HepG2 (cell line): ENCODE data around the gene MORN3. TPM values are rescaled to one million over a fixed set of nuclear protein-coding genes. Genes with fewer than 3 reads are reported as not detected.

Source experiments
- ATAC-seq: fragments of 200-7000 bp; cut with Tn5 transposase; 3 replicates; pipeline ENCODE4 v1.9.1; 2020; ENCODE audit warnings: mild to moderate bottlenecking, moderate library complexity
- BruUV-seq: library from RNA; stranded (reverse); fragments of 400-500 nt; replicated peaks from 2 replicates; lab custom pipeline; 2021; lab: Mats Ljungman, UMichigan
- CTCF ChIA-PET: fragments of 300-600 bp; formaldehyde crosslinking; extraction: SDS; loops from one replicate; lab custom pipeline; 2021; ENCODE audit warnings: low total read pairs, inconsistent platforms, low intra/inter-chr PET ratio; lab: Yijun Ruan, JAX
- POLR2A ChIA-PET: fragments of 350-600 bp; sonication (Branson Sonifier 250); formaldehyde crosslinking; loops from one replicate; lab custom pipeline; 2020; ENCODE audit warnings: antibody characterized with exemption, inconsistent platforms; lab: Yijun Ruan, JAX
- DNase-seq: peaks from one replicate; pipeline ENCODE4 v3.0.0-alpha.2; 2015; ENCODE audit warnings: low spot score
- FAIRE-seq: peaks from 3 replicates; lab custom pipeline; 2011; peaks lifted over from hg19 to GRCh38; lab: Jason Lieb, UNC
- H2AFZ ChIP-seq: one replicate; pipeline ENCODE4 v1.6.1; 2011; ENCODE audit warnings: low read length, inconsistent platforms
- H3K27ac ChIP-seq: fragments of 300-600 bp; 3 replicates; pipeline ENCODE4 v1.8.0; 2011; ENCODE audit warnings: mixed run types, mild to moderate bottlenecking, mixed read lengths, low read length, inconsistent platforms; ENCODE audit not compliant: insufficient read depth; ENCODE audit errors: extremely low read length
- H3K27me3 ChIP-seq, 2 experiments: fragments of 200-600 bp in 1 of 2; 2 replicates in 1 of 2; 3 replicates in 1 of 2; pipeline versions ENCODE4 v1.6.0 to v1.8.0; 2011; ENCODE audit warnings: low read length in 2 of 2, mild to moderate bottlenecking in 2 of 2, moderate library complexity in 2 of 2, inconsistent platforms in 1 of 2; ENCODE audit not compliant: insufficient read depth in 2 of 2, control insufficient read depth in 1 of 2
- H3K36me3 ChIP-seq, 2 experiments: fragments of 200-600 bp in 1 of 2; replicated peaks in 1 of 2; 2 replicates in 1 of 2; 3 replicates in 1 of 2; pipeline versions ENCODE4 v1.5.1 to v1.8.0; 2011; ENCODE audit warnings: low read length in 2 of 2, inconsistent platforms in 1 of 2; ENCODE audit not compliant: insufficient read depth in 2 of 2, control insufficient read depth in 1 of 2
- H3K4me1 ChIP-seq: 2 replicates; pipeline ENCODE4 v1.5.1; 2012; ENCODE audit warnings: low read length, inconsistent platforms; ENCODE audit not compliant: insufficient read depth
- H3K4me2 ChIP-seq: 2 replicates; pipeline ENCODE4 v1.6.0; 2011; ENCODE audit warnings: low read depth, low read length, inconsistent platforms
- H3K4me3 ChIP-seq, 3 experiments: fragments of 200-600 bp in 1 of 3; sonication (generic), shearing (Covaris generic) in 1 of 3; replicated peaks in 1 of 3; 2 replicates each; pipeline ENCODE4 v1.5.1; 2011 to 2016; ENCODE audit warnings: low read length in 3 of 3, inconsistent platforms in 2 of 3, low read depth in 2 of 3, mild to moderate bottlenecking in 2 of 3, control low read depth in 1 of 3, mixed read lengths in 1 of 3; ENCODE audit not compliant: insufficient read depth in 1 of 3
- H3K79me2 ChIP-seq: one replicate; pipeline ENCODE4 v1.6.1; 2011; ENCODE audit warnings: low read length, inconsistent platforms; ENCODE audit not compliant: insufficient read depth
- H3K9ac ChIP-seq: 2 replicates; pipeline ENCODE4 v1.6.0; 2011; ENCODE audit warnings: mild to moderate bottlenecking, low read depth, low read length, inconsistent platforms; ENCODE audit not compliant: insufficient read depth
- H3K9me3 ChIP-seq: 2 replicates; pipeline ENCODE4 v1.5.1; 2012; ENCODE audit warnings: mild to moderate bottlenecking, low read length
- H4K20me1 ChIP-seq: 2 replicates; pipeline ENCODE4 v1.6.0; 2011; ENCODE audit warnings: inconsistent platforms, mild to moderate bottlenecking, low read length, moderate library complexity; ENCODE audit not compliant: insufficient read depth
- CBX1 ChIP-seq: IDR thresholded peaks from one replicate; pipeline ENCODE4 v1.6.1; 2016; ENCODE audit warnings: antibody characterized with exemption, low read depth
- CBX5 ChIP-seq: sonication (generic); formaldehyde crosslinking; IDR thresholded peaks from 2 replicates; pipeline ENCODE4 v1.4.0; 2020; ENCODE audit warnings: missing genetic modification reagents, borderline replicate concordance
- TARDBP ChIP-seq: sonication (generic); formaldehyde crosslinking; IDR thresholded peaks from 2 replicates; pipeline ENCODE4 v1.8.0; 2022; ENCODE audit warnings: mild to moderate bottlenecking, missing genetic modification reagents
- ZNF775 ChIP-seq: sonication (generic); formaldehyde crosslinking; IDR thresholded peaks from 2 replicates; pipeline ENCODE4 v1.4.0; 2020; ENCODE audit warnings: missing genetic modification reagents, mild to moderate bottlenecking, moderate library complexity, borderline replicate concordance
- WGBS: methylation state at CpG from one replicate; pipeline ENCODE4 v1.1.6; 2017; ENCODE audit warnings: low lambda C conversion rate; 5-methylcytosine and 5-hydroxymethylcytosine counted together
- in situ Hi-C: cut with HindIII; loops from 2 replicates; pipeline ENCODE4 v1.10.0; 2017; ENCODE audit warnings: low pct_unique_long_range_greater_than_20kb; ENCODE audit not compliant: extremely low pct_ligation_motif_present
- intact Hi-C: fragments of 100-400 bp; cut with micrococcal nuclease; formaldehyde crosslinking; loops from one replicate; pipeline ENCODE4 v1.10.0; 2022; ENCODE audit not compliant: unreplicated experiment
- polyA plus RNA-seq, 8 experiments: library from polyadenylated mRNA; depleted of rRNA in 3 of 8; stranded (reverse) in 7 of 8; unstranded in 1 of 8; fragments of >200 nt; fragmentation: Illumina TruSeq in 4 of 8; extraction: Trizol in 4 of 8; gene quantifications; 2 replicates each; pipeline versions ENCODE4 v1.2.1 to v1.2.3, GENCODE V29; 2011 to 2016; ENCODE audit warnings: low read depth in 4 of 8, missing spikeins in 1 of 8, mixed read lengths in 1 of 8; ENCODE audit not compliant: insufficient read depth in 1 of 8
- total RNA-seq, 5 experiments: library from RNA; depleted of rRNA; stranded (reverse); fragments of >200 nt; fragmentation: Illumina TruSeq; extraction: Trizol; gene quantifications; 2 replicates each; pipeline ENCODE4 v1.2.3, GENCODE V29; 2016; ENCODE audit warnings: low read depth in 1 of 5
- TF ChIP-seq, protein P1 (sequence below): sonication (generic); formaldehyde crosslinking; IDR thresholded peaks from 2 replicates; pipeline ENCODE4 v1.9.0; 2021; ENCODE audit warnings: missing genetic modification reagents, mild to moderate bottlenecking, borderline replicate concordance
- TF ChIP-seq, protein P2 (sequence below): sonication (generic); formaldehyde crosslinking; IDR thresholded peaks from 2 replicates; pipeline ENCODE4 v1.8.0; 2023; ENCODE audit warnings: mild to moderate bottlenecking, missing genetic modification reagents
- TF ChIP-seq, protein P3 (sequence below): sonication (generic); formaldehyde crosslinking; IDR thresholded peaks from 2 replicates; pipeline ENCODE4 v1.8.0; 2022; ENCODE audit warnings: mild to moderate bottlenecking, missing genetic modification reagents, moderate library complexity
- TF ChIP-seq, protein P4 (sequence below): conservative IDR thresholded peaks from 2 replicates; pipeline ENCODE4 v1.6.1; 2018; ENCODE audit warnings: missing genetic modification reagents
- TF ChIP-seq, protein P5 (sequence below): sonication (generic); formaldehyde crosslinking; IDR thresholded peaks from 2 replicates; pipeline ENCODE4 v1.4.0; 2020; ENCODE audit warnings: missing genetic modification reagents
- TF ChIP-seq, protein P6 (sequence below): sonication (generic); formaldehyde crosslinking; IDR thresholded peaks from 2 replicates; pipeline ENCODE4 v1.5.0; 2020; ENCODE audit warnings: missing genetic modification reagents, mild to moderate bottlenecking, borderline replicate concordance
- TF ChIP-seq, protein P7 (sequence below): sonication (generic); IDR thresholded peaks from 2 replicates; pipeline ENCODE4 v1.6.1; 2016; ENCODE audit warnings: low read depth, borderline replicate concordance

MORN3 gene
- total and polyA plus RNA-seq, 2 of the 13 experiments (the other 11 are each of a cell fraction or from before 2014, with no cell fraction given): 1.1 to 2.0 TPM

DNA sequence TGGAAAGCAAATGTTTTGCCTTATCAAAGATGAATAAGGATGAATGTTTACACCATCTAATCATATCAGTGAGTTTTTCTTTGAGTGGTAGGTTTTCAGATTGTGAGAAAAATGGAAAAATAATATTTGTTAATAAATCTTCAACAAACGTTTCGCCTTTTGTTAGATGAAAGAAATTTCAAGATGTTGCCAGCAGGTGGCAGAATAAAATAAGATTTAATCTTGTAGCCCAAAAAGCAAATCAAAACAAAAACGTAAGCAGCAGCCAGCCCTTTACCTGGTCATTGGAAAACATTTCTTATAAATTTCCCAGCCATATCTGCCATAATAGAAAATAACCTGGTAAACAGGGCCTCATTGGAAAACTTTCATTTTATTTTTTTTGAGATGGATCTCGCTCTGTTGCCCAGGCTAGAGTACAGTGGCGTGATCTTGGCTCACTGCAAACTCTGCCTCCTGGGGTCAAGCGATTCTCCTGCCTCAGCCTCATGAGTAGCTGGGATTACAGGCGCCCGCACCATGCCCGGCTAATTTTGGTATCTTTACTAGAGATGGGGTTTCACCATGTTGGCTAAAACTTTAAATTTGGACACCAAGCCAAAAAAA lies 27.7 kb upstream of the MORN3 start:
- peak; percentile 53 for DNase-seq
- Histone ChIP-seq H3K79me2 (no peaks in the 10 kb centered on the region), H3K4me1 (no peaks in the 10 kb centered on the region), H4K20me1 (no peaks in the 10 kb centered on the region), H3K27ac (no peak overlapping the region), H3K36me3 (no peaks in the 10 kb centered on the region), H2AFZ (no peak overlapping the region), H3K4me3 (no peak overlapping the region), H3K4me2 (peak overlapping the region; percentile 18; the same call in 1 of the 2 replicates), H3K9me3 (no peaks in the 10 kb centered on the region), H3K27me3 (peaks cover 0 to 8% of the 10 kb centered on the region in 2 experiments; a peak in 1 of 5 replicates), H3K9ac (no peak overlapping the region)
- FAIRE-seq: peak; percentile 70
- ChIA-PET CTCF (interaction anchor here (0.9 to 5.3 kb wide), 6 partner anchors 73 to 115 kb away, joined by 3 to 69 read pairs (median 7); partner anchors contain the start of gene RHOF), POLR2A (no interaction called here)
- WGBS: 17% methylated on average over 9 of the region's 9 CpGs
- BruUV-seq: no TSS peak
- in situ Hi-C loops: no loop called here
- ATAC-seq: no peak
- intact Hi-C loops: loop anchor here (1.0 to 5.0 kb wide), 2 partner anchors 76 to 95 kb away; partner anchors contain the start of gene RHOF
- TF ChIP-seq ZNF775 (no peak), CBX1 (no peak), TARDBP (CRISPR knock-in tag) (no peak), CBX5 (CRISPR knock-in tag) (no peak)
- TF ChIP-seq, protein P1, sequence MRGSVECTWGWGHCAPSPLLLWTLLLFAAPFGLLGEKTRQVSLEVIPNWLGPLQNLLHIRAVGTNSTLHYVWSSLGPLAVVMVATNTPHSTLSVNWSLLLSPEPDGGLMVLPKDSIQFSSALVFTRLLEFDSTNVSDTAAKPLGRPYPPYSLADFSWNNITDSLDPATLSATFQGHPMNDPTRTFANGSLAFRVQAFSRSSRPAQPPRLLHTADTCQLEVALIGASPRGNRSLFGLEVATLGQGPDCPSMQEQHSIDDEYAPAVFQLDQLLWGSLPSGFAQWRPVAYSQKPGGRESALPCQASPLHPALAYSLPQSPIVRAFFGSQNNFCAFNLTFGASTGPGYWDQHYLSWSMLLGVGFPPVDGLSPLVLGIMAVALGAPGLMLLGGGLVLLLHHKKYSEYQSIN (CRISPR knock-in tag): no peak
- TF ChIP-seq, protein P2, sequence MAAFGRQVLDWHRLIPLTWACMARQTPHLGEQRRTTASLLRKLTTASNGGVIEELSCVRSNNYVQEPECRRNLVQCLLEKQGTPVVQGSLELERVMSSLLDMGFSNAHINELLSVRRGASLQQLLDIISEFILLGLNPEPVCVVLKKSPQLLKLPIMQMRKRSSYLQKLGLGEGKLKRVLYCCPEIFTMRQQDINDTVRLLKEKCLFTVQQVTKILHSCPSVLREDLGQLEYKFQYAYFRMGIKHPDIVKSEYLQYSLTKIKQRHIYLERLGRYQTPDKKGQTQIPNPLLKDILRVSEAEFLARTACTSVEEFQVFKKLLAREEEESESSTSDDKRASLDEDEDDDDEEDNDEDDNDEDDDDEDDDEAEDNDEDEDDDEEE: no peak
- TF ChIP-seq, protein P3, sequence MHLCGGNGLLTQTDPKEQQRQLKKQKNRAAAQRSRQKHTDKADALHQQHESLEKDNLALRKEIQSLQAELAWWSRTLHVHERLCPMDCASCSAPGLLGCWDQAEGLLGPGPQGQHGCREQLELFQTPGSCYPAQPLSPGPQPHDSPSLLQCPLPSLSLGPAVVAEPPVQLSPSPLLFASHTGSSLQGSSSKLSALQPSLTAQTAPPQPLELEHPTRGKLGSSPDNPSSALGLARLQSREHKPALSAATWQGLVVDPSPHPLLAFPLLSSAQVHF (CRISPR knock-in tag): no peak
- TF ChIP-seq, protein P4, sequence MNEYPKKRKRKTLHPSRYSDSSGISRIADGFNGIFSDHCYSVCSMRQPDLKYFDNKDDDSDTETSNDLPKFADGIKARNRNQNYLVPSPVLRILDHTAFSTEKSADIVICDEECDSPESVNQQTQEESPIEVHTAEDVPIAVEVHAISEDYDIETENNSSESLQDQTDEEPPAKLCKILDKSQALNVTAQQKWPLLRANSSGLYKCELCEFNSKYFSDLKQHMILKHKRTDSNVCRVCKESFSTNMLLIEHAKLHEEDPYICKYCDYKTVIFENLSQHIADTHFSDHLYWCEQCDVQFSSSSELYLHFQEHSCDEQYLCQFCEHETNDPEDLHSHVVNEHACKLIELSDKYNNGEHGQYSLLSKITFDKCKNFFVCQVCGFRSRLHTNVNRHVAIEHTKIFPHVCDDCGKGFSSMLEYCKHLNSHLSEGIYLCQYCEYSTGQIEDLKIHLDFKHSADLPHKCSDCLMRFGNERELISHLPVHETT (CRISPR knock-in tag): no peak
- TF ChIP-seq, protein P5, sequence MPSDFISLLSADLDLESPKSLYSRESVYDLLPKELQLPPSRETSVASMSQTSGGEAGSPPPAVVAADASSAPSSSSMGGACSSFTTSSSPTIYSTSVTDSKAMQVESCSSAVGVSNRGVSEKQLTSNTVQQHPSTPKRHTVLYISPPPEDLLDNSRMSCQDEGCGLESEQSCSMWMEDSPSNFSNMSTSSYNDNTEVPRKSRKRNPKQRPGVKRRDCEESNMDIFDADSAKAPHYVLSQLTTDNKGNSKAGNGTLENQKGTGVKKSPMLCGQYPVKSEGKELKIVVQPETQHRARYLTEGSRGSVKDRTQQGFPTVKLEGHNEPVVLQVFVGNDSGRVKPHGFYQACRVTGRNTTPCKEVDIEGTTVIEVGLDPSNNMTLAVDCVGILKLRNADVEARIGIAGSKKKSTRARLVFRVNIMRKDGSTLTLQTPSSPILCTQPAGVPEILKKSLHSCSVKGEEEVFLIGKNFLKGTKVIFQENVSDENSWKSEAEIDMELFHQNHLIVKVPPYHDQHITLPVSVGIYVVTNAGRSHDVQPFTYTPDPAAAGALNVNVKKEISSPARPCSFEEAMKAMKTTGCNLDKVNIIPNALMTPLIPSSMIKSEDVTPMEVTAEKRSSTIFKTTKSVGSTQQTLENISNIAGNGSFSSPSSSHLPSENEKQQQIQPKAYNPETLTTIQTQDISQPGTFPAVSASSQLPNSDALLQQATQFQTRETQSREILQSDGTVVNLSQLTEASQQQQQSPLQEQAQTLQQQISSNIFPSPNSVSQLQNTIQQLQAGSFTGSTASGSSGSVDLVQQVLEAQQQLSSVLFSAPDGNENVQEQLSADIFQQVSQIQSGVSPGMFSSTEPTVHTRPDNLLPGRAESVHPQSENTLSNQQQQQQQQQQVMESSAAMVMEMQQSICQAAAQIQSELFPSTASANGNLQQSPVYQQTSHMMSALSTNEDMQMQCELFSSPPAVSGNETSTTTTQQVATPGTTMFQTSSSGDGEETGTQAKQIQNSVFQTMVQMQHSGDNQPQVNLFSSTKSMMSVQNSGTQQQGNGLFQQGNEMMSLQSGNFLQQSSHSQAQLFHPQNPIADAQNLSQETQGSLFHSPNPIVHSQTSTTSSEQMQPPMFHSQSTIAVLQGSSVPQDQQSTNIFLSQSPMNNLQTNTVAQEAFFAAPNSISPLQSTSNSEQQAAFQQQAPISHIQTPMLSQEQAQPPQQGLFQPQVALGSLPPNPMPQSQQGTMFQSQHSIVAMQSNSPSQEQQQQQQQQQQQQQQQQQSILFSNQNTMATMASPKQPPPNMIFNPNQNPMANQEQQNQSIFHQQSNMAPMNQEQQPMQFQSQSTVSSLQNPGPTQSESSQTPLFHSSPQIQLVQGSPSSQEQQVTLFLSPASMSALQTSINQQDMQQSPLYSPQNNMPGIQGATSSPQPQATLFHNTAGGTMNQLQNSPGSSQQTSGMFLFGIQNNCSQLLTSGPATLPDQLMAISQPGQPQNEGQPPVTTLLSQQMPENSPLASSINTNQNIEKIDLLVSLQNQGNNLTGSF (CRISPR knock-in tag): no peak
- TF ChIP-seq, protein P6, sequence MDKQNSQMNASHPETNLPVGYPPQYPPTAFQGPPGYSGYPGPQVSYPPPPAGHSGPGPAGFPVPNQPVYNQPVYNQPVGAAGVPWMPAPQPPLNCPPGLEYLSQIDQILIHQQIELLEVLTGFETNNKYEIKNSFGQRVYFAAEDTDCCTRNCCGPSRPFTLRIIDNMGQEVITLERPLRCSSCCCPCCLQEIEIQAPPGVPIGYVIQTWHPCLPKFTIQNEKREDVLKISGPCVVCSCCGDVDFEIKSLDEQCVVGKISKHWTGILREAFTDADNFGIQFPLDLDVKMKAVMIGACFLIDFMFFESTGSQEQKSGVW (CRISPR knock-in tag): no peak
- TF ChIP-seq, protein P7, sequence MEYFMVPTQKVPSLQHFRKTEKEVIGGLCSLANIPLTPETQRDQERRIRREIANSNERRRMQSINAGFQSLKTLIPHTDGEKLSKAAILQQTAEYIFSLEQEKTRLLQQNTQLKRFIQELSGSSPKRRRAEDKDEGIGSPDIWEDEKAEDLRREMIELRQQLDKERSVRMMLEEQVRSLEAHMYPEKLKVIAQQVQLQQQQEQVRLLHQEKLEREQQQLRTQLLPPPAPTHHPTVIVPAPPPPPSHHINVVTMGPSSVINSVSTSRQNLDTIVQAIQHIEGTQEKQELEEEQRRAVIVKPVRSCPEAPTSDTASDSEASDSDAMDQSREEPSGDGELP: no peak
